ENCODE measurements around the gene SLC2A11. TPM values are rescaled to one million over a fixed set of nuclear protein-coding genes. Genes with fewer than 3 reads are reported as not detected.

SLC2A11 gene
- total RNA-seq, 6 experiments from 2014 or later = 8.9 to 13.2 (median 10.5) TPM

DNA sequence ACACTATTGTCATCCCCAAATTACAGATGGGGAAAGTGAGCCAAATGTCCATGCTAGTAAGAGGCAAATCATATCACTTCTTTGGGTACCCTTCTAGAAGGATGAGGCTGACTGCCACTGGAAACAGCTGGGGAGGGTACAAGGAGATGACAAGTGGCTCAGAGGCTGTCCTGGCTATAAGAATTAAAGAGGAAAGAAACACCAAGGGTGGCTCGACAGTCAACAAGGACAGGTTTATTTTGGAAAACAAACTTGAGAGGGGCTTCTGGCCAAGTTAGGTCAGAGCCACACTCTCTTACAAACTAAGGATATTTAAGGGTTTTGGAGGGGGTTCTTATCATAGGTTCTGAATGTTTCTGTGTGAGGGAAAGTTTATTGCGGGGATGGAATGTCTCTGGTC is 34.5 kb downstream of the SLC2A11 start:
- DNase-seq = no peak
- Mint-ChIP-seq H3K9me3 (no peaks in the 10 kb centered on the region), H3K4me3 (no peak overlapping the region), H3K36me3 (ENCODE audit: low read depth) (peaks cover 12% of the 10 kb centered on the region), H3K27ac (no peak overlapping the region), H3K27me3 (ENCODE audit: insufficient read depth) (peaks cover 5% of the 10 kb centered on the region), H3K4me1 (ENCODE audit: low read depth) (peaks cover 35% of the 10 kb centered on the region)
- TF ChIP-seq, protein P1, sequence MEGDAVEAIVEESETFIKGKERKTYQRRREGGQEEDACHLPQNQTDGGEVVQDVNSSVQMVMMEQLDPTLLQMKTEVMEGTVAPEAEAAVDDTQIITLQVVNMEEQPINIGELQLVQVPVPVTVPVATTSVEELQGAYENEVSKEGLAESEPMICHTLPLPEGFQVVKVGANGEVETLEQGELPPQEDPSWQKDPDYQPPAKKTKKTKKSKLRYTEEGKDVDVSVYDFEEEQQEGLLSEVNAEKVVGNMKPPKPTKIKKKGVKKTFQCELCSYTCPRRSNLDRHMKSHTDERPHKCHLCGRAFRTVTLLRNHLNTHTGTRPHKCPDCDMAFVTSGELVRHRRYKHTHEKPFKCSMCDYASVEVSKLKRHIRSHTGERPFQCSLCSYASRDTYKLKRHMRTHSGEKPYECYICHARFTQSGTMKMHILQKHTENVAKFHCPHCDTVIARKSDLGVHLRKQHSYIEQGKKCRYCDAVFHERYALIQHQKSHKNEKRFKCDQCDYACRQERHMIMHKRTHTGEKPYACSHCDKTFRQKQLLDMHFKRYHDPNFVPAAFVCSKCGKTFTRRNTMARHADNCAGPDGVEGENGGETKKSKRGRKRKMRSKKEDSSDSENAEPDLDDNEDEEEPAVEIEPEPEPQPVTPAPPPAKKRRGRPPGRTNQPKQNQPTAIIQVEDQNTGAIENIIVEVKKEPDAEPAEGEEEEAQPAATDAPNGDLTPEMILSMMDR (IDR thresholded peaks at IDR 0.05) = no peak

DNA sequence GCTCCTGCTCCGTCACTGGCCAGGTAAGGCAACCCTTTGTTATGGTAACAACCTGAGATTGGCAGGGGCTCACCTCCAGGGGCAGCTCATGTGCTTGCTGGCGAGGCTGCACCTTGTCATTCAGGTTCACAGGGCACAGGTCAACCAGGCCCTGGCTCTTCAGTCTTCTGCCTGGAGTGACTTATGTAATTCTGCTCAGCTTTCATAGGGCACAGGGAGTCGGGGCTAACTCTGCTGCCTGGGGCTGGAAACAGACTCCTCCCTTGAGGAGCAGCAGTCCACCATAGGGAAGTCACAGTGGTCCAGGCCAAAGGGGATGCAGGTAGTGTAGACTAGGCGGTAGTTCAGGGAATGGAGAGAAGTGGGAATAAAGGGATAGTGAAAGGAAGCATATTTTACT is 35.0 kb downstream of the SLC2A11 start:
- Mint-ChIP-seq H3K9me3 (no peaks in the 10 kb centered on the region), H3K36me3 (ENCODE audit: low read depth) (peaks cover 15% of the 10 kb centered on the region), H3K27me3 (ENCODE audit: insufficient read depth) (peaks cover 5% of the 10 kb centered on the region), H3K27ac (no peak overlapping the region), H3K4me1 (ENCODE audit: low read depth) (peaks cover 34% of the 10 kb centered on the region), H3K4me3 (no peak overlapping the region; the same call in 1 of the 2 replicates)
- TF ChIP-seq, protein P1 (IDR thresholded peaks at IDR 0.05) = no peak
- DNase-seq = no peak

DNA sequence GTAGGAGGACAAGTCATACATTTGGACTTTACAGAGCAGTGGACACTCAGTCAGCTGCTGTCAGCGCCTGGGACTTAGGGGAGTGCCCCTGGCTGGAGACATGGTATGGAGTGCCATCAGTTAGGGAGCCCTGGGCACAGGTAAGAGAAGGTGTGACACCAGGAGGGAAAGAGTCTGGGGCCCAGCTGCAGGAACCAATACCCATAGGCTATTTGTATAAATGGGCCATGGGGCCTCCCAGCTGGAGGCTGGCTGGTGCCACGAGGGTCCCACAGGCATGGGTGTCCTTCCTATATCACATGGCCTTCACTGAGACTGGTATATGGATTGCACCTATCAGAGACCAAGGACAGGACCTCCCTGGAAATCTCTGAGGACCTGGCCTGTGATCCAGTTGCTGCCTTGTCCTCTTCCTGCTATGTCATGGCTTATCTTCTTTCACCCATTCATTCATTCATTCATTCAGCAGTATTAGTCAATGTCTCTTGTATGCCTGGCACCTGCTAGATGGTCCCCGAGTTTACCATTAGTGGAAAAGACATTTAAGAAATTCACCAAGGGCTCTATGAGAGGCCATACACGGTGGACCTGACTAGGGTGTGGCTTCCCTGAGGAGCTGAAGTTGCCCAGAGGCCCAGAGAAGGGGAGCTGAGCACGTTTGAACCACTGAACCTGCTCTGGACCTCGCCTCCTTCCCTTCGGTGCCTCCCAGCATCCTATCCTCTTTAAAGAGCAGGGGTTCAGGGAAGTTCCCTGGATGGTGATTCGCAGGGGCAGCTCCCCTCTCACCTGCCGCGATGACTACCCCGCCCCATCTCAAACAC is 35.7 kb downstream of the SLC2A11 start:
- TF ChIP-seq, protein P1 (IDR thresholded peaks at IDR 0.05) = no peak
- no peaks in the 10 kb centered on the region for H3K9me3 Mint-ChIP-seq
- H3K4me3 Mint-ChIP-seq = peak overlapping the region; percentile 92
- H3K36me3 Mint-ChIP-seq (ENCODE audit: low read depth) = peaks cover 15% of the 10 kb centered on the region
- peaks cover 5% of the 10 kb centered on the region for H3K27me3 Mint-ChIP-seq (ENCODE audit: insufficient read depth)
- peak overlapping the region; percentile 93 for H3K27ac Mint-ChIP-seq
- peaks cover 28% of the 10 kb centered on the region for H3K4me1 Mint-ChIP-seq (ENCODE audit: low read depth)
- DNase-seq = no peak

DNA sequence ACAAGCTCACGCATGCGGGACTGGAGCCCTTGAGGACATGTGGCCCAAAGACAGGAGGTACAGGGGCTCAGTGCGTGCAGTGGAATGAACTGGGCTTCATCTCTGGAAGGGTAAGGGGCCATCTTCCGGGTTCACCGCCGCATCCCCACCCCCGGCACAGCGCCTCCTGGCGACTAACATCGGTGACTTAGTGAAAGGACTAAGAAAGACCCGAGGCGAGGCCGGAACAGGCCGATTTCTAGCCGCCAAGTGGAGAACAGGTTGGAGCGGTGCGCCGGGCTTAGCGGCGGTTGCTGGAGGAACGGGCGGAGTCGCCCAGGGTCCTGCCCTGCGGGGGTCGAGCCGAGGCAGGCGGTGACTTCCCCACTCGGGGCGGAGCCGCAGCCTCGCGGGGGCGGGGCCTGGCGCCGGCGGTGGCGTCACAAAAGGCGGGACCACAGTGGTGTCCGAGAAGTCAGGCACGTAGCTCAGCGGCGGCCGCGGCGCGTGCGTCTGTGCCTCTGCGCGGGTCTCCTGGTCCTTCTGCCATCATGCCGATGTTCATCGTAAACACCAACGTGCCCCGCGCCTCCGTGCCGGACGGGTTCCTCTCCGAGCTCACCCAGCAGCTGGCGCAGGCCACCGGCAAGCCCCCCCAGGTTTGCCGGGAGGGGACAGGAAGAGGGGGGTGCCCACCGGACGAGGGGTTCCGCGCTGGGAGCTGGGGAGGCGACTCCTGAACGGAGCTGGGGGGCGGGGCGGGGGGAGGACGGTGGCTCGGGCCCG is 36.5 kb downstream of the SLC2A11 start, which contains the start of gene MIF:
Gene MIF (plus strand): TSS at position 439 of the 765 bp plus-strand sequence. CDS start 92 bp downstream, at position 531.
- Mint-ChIP-seq H3K27ac (peak within 1 kb of the TSS; percentile 93), H3K4me3 (peak within 1 kb of the TSS; percentile 92), H3K27me3 (ENCODE audit: insufficient read depth) (peaks cover 5% of the 10 kb centered on the region), H3K4me1 (ENCODE audit: low read depth) (peaks cover 20% of the 10 kb centered on the region), H3K36me3 (ENCODE audit: low read depth) (peaks cover 20% of the 10 kb centered on the region), H3K9me3 (no peaks in the 10 kb centered on the region)
- TF ChIP-seq, protein P1 (IDR thresholded peaks at IDR 0.05) = peak; percentile 91
- peak; percentile 88 for DNase-seq

DNA sequence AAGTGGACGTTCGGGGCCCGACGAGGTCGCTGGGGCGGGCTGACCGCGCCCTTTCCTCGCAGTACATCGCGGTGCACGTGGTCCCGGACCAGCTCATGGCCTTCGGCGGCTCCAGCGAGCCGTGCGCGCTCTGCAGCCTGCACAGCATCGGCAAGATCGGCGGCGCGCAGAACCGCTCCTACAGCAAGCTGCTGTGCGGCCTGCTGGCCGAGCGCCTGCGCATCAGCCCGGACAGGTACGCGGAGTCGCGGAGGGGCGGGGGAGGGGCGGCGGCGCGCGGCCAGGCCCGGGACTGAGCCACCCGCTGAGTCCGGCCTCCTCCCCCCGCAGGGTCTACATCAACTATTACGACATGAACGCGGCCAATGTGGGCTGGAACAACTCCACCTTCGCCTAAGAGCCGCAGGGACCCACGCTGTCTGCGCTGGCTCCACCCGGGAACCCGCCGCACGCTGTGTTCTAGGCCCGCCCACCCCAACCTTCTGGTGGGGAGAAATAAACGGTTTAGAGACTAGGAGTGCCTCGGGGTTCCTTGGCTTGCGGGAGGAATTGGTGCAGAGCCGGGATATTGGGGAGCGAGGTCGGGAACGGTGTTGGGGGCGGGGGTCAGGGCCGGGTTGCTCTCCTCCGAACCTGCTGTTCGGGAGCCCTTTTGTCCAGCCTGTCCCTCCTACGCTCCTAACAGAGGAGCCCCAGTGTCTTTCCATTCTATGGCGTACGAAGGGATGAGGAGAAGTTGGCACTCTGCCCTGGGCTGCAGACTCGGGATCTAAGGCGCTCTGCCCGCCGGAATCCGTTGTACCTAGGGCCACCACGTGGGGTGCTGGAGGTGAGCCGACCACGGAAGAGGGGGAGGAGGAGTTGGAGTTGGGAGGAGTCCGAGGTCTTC is 37.3 kb downstream of the SLC2A11 start:
- DNase-seq = peak; percentile 60
- H3K27me3 Mint-ChIP-seq (ENCODE audit: insufficient read depth) = peaks cover 5% of the 10 kb centered on the region
- peaks cover 16% of the 10 kb centered on the region for H3K4me1 Mint-ChIP-seq (ENCODE audit: low read depth)
- H3K4me3 Mint-ChIP-seq = peak overlapping the region; percentile 92
- H3K27ac Mint-ChIP-seq = peak overlapping the region; percentile 93
- H3K9me3 Mint-ChIP-seq = no peaks in the 10 kb centered on the region
- TF ChIP-seq, protein P1 (IDR thresholded peaks at IDR 0.05) = peak; percentile 63
- H3K36me3 Mint-ChIP-seq (ENCODE audit: low read depth) = peaks cover 27% of the 10 kb centered on the region
